Measurements from ENCODE around the gene PALM. TPM values are rescaled to one million over a fixed set of nuclear protein-coding genes. Genes with fewer than 3 reads are reported as not detected.

Gene PALM
- total RNA-seq, 4 donors from 2014 or later, result 21.5 to 111 (median 53.0) TPM

GRCh38 chr19:686589-687297 lies 22.0 kb upstream of the PALM start:
- Histone ChIP-seq H3K9me3 (no peaks in the 10 kb centered on the region), H3K4me3 (no peak overlapping the region), H3K4me1 (no peaks in the 10 kb centered on the region), H3K27me3 (no peaks in the 10 kb centered on the region), H3K36me3 (peaks cover 0 to 2% of the 10 kb centered on the region in 2 donors), H3K27ac (no peak overlapping the region)
- TF ChIP-seq POLR2A (IDR thresholded peaks at IDR 0.05) (no peak), POLR2AphosphoS5 (IDR thresholded peaks at IDR 0.05) (no peak), EP300 (IDR thresholded peaks at IDR 0.05) (no peak), CTCF (IDR thresholded peaks at IDR 0.05) (no peak)
- ATAC-seq, result no peak
- 70 to 83% methylated on average over 3 to 7 of the region's 17 CpGs for WGBS, 2 donors (ENCODE audit: low coverage in 1 of 2)

DNA sequence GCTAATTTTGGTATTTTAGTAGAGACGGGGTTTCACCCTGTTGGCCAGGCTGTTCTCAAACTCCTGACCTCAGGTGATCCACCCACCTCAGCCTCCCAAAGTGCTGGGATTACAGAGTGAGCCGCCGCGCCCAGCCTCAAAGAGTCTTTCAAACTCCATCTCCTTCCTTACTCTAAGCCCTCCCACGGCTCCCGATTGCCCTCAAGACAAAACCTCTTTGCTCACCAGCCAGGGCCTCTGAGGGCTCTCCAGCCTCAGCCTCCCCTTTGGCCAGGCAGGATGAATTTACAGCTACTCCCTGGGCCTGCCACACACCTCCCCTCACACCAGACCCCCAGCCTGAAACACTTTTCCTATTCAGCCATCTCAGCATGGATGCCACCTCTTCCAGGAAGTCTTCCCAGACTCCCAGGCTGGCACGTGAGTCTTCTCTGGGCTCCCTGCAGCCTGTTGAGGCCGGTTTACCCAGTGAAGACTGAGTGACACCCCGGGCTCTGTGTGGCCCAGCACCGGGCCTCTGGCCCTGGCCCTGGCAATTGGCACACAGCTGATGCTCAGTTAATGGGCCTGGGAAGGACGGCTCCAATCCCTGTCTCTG lies 21.1 kb upstream of the PALM start:
- no peak overlapping the region for H3K27ac ChIP-seq
- ATAC-seq, result no peak
- H3K9me3 ChIP-seq, result no peaks in the 10 kb centered on the region
- H3K27me3 ChIP-seq, result no peaks in the 10 kb centered on the region
- H3K36me3 ChIP-seq, result no peaks in the 10 kb centered on the region
- 78 to 100% methylated on average over 4 of the region's 11 CpGs for WGBS, 2 donors (ENCODE audit: low coverage in 1 of 2)
- no peak for TF ChIP-seq EP300 (IDR thresholded peaks at IDR 0.05)
- TF ChIP-seq POLR2A (IDR thresholded peaks at IDR 0.05), result no peak
- H3K4me3 ChIP-seq, result no peak overlapping the region
- no peaks in the 10 kb centered on the region for H3K4me1 ChIP-seq

DNA sequence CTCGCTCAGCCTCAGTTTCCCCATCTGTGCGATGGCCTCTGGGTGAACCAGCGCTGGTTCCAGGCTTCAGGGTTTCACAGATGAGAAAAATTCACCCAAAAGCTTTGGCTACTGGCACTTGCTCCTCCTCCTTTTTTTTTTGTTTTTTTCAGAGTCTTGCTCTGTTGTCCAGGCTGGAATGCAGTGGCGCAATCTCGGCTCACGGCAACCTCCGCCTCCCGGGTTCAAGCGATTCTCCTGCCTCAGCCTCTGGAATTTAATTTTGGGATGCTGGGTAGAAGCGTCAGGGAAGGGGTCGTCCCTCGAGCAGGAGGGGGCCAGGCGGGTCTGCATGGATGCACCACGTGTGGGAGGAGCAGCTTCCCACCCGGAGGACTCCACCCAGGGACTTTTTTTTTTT lies 20.5 kb upstream of the PALM start:
- H3K27me3 ChIP-seq, result no peaks in the 10 kb centered on the region
- TF ChIP-seq CTCF (IDR thresholded peaks at IDR 0.05), result no peak
- no peak for TF ChIP-seq POLR2A (IDR thresholded peaks at IDR 0.05)
- TF ChIP-seq POLR2AphosphoS5 (IDR thresholded peaks at IDR 0.05), result no peak
- TF ChIP-seq EP300 (IDR thresholded peaks at IDR 0.05), result no peak
- no peaks in the 10 kb centered on the region for H3K36me3 ChIP-seq
- H3K27ac ChIP-seq, result no peak overlapping the region
- no peaks in the 10 kb centered on the region for H3K4me1 ChIP-seq
- H3K9me3 ChIP-seq, result no peaks in the 10 kb centered on the region
- ATAC-seq, result no peak
- no peak overlapping the region for H3K4me3 ChIP-seq
- WGBS, 2 donors (ENCODE audit: low coverage in 1 of 2), result 50 to 80% methylated on average over 1 to 2 of the region's 15 CpGs

GRCh38 chr19:688992-689391 lies 19.7 kb upstream of the PALM start:
- Histone ChIP-seq H3K36me3 (no peaks in the 10 kb centered on the region), H3K27me3 (no peaks in the 10 kb centered on the region), H3K4me1 (no peaks in the 10 kb centered on the region), H3K9me3 (no peaks in the 10 kb centered on the region), H3K4me3 (no peak overlapping the region), H3K27ac (no peak overlapping the region)
- TF ChIP-seq POLR2A (IDR thresholded peaks at IDR 0.05) (no peak), POLR2AphosphoS5 (IDR thresholded peaks at IDR 0.05) (no peak), CTCF (IDR thresholded peaks at IDR 0.05) (no peak), EP300 (IDR thresholded peaks at IDR 0.05) (no peak)
- ATAC-seq, result no peak
- 88 to 94% methylated on average over 7 to 11 of the region's 17 CpGs for WGBS, 2 donors (ENCODE audit: low coverage in 1 of 2)

DNA sequence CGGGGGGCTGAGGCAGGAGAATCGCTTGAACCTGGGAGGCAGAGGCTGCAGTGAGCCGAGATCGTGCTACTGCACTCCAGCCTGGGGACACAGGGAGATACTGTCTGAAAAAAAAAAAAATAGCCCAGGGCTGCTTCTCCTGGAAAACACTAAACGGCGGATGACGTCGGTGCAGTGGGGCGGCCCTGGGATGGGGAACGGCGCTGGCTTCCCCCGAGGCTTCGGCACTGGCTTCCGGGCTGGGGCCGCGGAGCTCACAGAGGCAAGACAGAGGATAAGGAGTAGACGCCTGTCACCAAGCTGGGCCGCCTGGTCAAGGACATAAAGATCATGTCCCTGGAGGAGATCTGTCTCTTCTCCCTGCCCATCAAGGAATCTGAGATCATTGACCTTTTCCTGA lies 18.5 kb upstream of the PALM start:
- TF ChIP-seq CTCF (IDR thresholded peaks at IDR 0.05), result no peak
- TF ChIP-seq POLR2A (IDR thresholded peaks at IDR 0.05), result no peak
- no peak for TF ChIP-seq EP300 (IDR thresholded peaks at IDR 0.05)
- TF ChIP-seq POLR2AphosphoS5 (IDR thresholded peaks at IDR 0.05), result no peak
- ATAC-seq, result no peak
- H3K36me3 ChIP-seq, result no peaks in the 10 kb centered on the region
- no peak overlapping the region for H3K27ac ChIP-seq
- H3K4me1 ChIP-seq, result no peaks in the 10 kb centered on the region
- no peak overlapping the region for H3K4me3 ChIP-seq
- H3K27me3 ChIP-seq, result peaks cover 8% of the 10 kb centered on the region
- no peaks in the 10 kb centered on the region for H3K9me3 ChIP-seq
- WGBS, 2 donors (ENCODE audit: low coverage in 1 of 2), result 30 to 76% methylated on average over 2 to 14 of the region's 18 CpGs
